Hair follicular keratinocyte (primary cell): ENCODE data around the gene INTS15. TPM values are rescaled to one million over a fixed set of nuclear protein-coding genes. Genes with fewer than 3 reads are reported as not detected.

ENCODE experiments used
- total RNA-seq: library from RNA; depleted of rRNA; stranded (reverse); fragments of >200 nt; gene quantifications from 2 replicates; pipeline ENCODE4 v1.2.3, GENCODE V29; 2015

Gene INTS15
- total RNA-seq = 17.7 and 24.5 TPM in 2 replicates

GRCh38 chr7:6589829-6590644, at the start of gene INTS15:
Gene INTS15, plus strand, starts transcription at chr7:6590021. Its CDS starts 263 bp downstream, at chr7:6590284.

GRCh38 chr7:6551016-6551511, 38.8 kb upstream of the INTS15 start, which contains the start of gene GRID2IP:
Gene GRID2IP, minus strand, starts transcription at chr7:6551461. Its CDS starts 25 bp downstream, at chr7:6551436.

GRCh38 chr7:6577369-6578113, 12.3 kb upstream of the INTS15 start, which contains the start of gene ZDHHC4:
Gene ZDHHC4, plus strand, starts transcription at chr7:6577454. Its CDS starts 3,108 bp downstream, at chr7:6580562.

GRCh38 chr7:6614953-6615722, 25.3 kb downstream of the INTS15 start, which contains the start of gene ZNF853:
Gene ZNF853, plus strand, starts transcription at chr7:6615610. Its CDS starts 565 bp downstream, at chr7:6616175.

GRCh38 chr7:6636741-6637543, 47.1 kb downstream of the INTS15 start, which contains the start of gene ZNF316:
Gene ZNF316, plus strand, starts transcription at chr7:6637318. Its CDS starts 5,092 bp downstream, at chr7:6642410.

Other genes starting within 250 kb of the INTS15 start
- gene FAM220A, start 241.1 kb upstream of the INTS15 start, total RNA-seq = 18.6 and 27.6 TPM in 2 replicates
- gene RAC1, start 215.5 kb upstream of the INTS15 start, total RNA-seq = 140 and 172 TPM in 2 replicates
- 9.3 and 19.4 TPM in 2 replicates for gene DAGLB, start 142.1 kb upstream of the INTS15 start, total RNA-seq
- gene KDELR2, start 105.9 kb upstream of the INTS15 start, total RNA-seq = 106 and 120 TPM in 2 replicates
- gene GRID2IP, start 38.6 kb upstream of the INTS15 start, total RNA-seq = 0.16 TPM in 1 of 2 replicates, not detected in the other
- gene ZDHHC4, start 12.6 kb upstream of the INTS15 start, total RNA-seq = 40.4 and 55.2 TPM in 2 replicates
- 0.11 and 2.4 TPM in 2 replicates for gene ZNF853, start 25.6 kb downstream of the INTS15 start, total RNA-seq
- 11.5 and 12.4 TPM in 2 replicates for gene ZNF316, start 47.3 kb downstream of the INTS15 start, total RNA-seq
- 6.4 and 7.0 TPM in 2 replicates for gene ZNF12, start 116.9 kb downstream of the INTS15 start, total RNA-seq
- 0.19 TPM in 1 of 2 replicates, not detected in the other for gene RSPH10B2, start 164.1 kb downstream of the INTS15 start, total RNA-seq
- 15.9 and 30.5 TPM in 2 replicates for gene CCZ1B, start 236.3 kb downstream of the INTS15 start, total RNA-seq